Motor neuron (in vitro differentiated cells): Measurements from ENCODE around the gene CRABP2. TPM values are rescaled to one million over a fixed set of nuclear protein-coding genes. Genes with fewer than 3 reads are reported as not detected.

ENCODE experiments used
- ATAC-seq, 8 experiments: fragments of 200-7000 bp; cut with Tn5 transposase; replicated peaks in 6 of 8; 2 replicates each; pipeline ENCODE4 v1.8.0; 2021; ENCODE audit warnings: mild to moderate bottlenecking in 8 of 8, moderate library complexity in 8 of 8
- H3K27ac ChIP-seq, 2 donors: fragments of 250-450 bp; sonication (Bioruptor Pico); 2 replicates each; pipeline ENCODE4 v1.9.0; 2021; ENCODE audit warnings: antibody characterized with exemption in 2 of 2, mild to moderate bottlenecking in 2 of 2, moderate library complexity in 1 of 2
- H3K4me1 ChIP-seq, 2 donors: fragments of 250-450 bp; sonication (Bioruptor Pico); replicated peaks in 1 of 2; 2 replicates each; pipeline ENCODE4 v1.6.1; 2021; ENCODE audit warnings: antibody characterized with exemption in 2 of 2, mild to moderate bottlenecking in 2 of 2, moderate library complexity in 1 of 2
- H3K4me3 ChIP-seq, 5 donors: fragments of 250-450 bp; sonication (Bioruptor Pico); 2 replicates each; pipeline ENCODE4 v1.9.0; 2021; ENCODE audit warnings: antibody characterized with exemption in 5 of 5, mild to moderate bottlenecking in 5 of 5, moderate library complexity in 4 of 5
- WGBS, 10 experiments: fragments of 450-650 bp; shearing (Covaris generic); methylation state at CpG; one replicate each; pipeline ENCODE4 v1.0.0; 2022; 5-methylcytosine and 5-hydroxymethylcytosine counted together
- in situ Hi-C, 9 experiments: fragments of 400-800 bp; cut with MboI; loops; one replicate each; pipeline ENCODE4 v1.15.0; 2021; ENCODE audit warnings: low sequenced_read_pairs in 9 of 9, low pct_unique_long_range_greater_than_20kb in 2 of 9; ENCODE audit not compliant: unreplicated experiment in 9 of 9
- total RNA-seq, 8 experiments: library from RNA; unstranded; fragments of 300-600 nt; gene quantifications; 2 replicates each; pipeline versions ENCODE4 v1.2.3 to v1.2.4, GENCODE V29; 2022

CRABP2 gene
- total RNA-seq, 8 experiments from 2014 or later, result 1.4 to 813 (median 186) TPM

- 38 to 100% (median 81%) methylated on average over 1 to 3 of the region's 3 CpGs for WGBS, 10 experiments
- no peak for ATAC-seq
Observed at GRCh38 chr1:156714830-156715229, 9.4 kb upstream of the CRABP2 start.

DNA sequence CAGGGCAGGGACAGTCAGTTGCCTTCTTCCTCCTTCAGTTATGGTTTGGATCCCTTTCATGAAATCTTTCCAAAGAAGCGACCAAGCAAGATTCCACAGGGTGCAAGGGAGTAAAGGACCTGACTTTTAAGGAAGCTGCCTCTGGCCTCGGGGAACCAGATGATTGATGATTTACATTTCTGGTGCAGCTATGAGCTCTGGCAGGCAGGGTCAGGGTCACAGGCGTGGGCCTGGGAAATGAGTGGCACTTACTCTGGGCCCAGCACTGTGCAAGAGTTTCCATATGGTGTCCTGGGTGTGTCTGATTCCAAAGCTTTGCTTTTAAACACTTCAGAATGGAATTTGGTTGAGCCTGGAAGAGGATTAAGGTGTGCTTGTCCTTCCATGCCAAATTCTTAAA lies 7.2 kb upstream of the CRABP2 start:
- in situ Hi-C loops, result no loop called here
- Histone ChIP-seq H3K27ac (peak overlapping the region in 1 of 2 donors; percentile 72), H3K4me3 (no peak overlapping the region), H3K4me1 (peaks cover 55 to 59% of the 10 kb centered on the region in 2 donors)
- 10 to 66% (median 34%) methylated on average over 1 to 3 of the region's 3 CpGs; no CpG with 5 or more reads in 4 of the 10 experiments for WGBS, 10 experiments
- ATAC-seq, result peak in 3 of 8 experiments; percentile 10 to 33 (median 15)

More at GRCh38 chr1:156714830-156715229, 9.4 kb upstream of the CRABP2 start:
- Histone ChIP-seq H3K4me3 (no peak overlapping the region), H3K27ac (no peak overlapping the region), H3K4me1 (peaks cover 33 to 37% of the 10 kb centered on the region in 2 donors)
- in situ Hi-C loops, result no loop called here

GRCh38 chr1:156711011-156711817 lies 5.8 kb upstream of the CRABP2 start:
- in situ Hi-C loops, result no loop called here
- no peak for ATAC-seq
- WGBS, 10 experiments, result 42 to 100% (median 93%) methylated on average over 1 to 2 of the region's 9 CpGs; no CpG with 5 or more reads in 6 of the 10 experiments

GRCh38 chr1:156709757-156710489 lies 4.5 kb upstream of the CRABP2 start:
- no peak overlapping the region for H3K4me3 ChIP-seq
- H3K27ac ChIP-seq, result peak overlapping the region; percentile 70 to 93
- 0 to 100% (median 60%) methylated on average over 1 to 10 of the region's 11 CpGs; no CpG with 5 or more reads in 1 of the 10 experiments for WGBS, 10 experiments
- in situ Hi-C loops, result no loop called here
- peaks cover 68 to 70% of the 10 kb centered on the region in 2 donors for H3K4me1 ChIP-seq
- ATAC-seq, result peak in 4 of 8 experiments; percentile 11 to 75 (median 16)

More at GRCh38 chr1:156711011-156711817, 5.8 kb upstream of the CRABP2 start:
- Histone ChIP-seq H3K4me3 (no peak overlapping the region), H3K4me1 (peaks cover 68% of the 10 kb centered on the region in 2 donors), H3K27ac (peak overlapping the region; percentile 70 to 72)

- WGBS, 10 experiments, result 0 to 69% (median 40%) methylated on average over 1 to 3 of the region's 4 CpGs; no CpG with 5 or more reads in 1 of the 10 experiments
- no peak for ATAC-seq
- H3K4me3 ChIP-seq, result no peak overlapping the region
- peak overlapping the region; percentile 92 to 93 for H3K27ac ChIP-seq
- in situ Hi-C loops, result no loop called here
- peaks cover 68 to 78% of the 10 kb centered on the region in 2 donors for H3K4me1 ChIP-seq
Observed at GRCh38 chr1:156709031-156709430, 3.6 kb upstream of the CRABP2 start.

DNA sequence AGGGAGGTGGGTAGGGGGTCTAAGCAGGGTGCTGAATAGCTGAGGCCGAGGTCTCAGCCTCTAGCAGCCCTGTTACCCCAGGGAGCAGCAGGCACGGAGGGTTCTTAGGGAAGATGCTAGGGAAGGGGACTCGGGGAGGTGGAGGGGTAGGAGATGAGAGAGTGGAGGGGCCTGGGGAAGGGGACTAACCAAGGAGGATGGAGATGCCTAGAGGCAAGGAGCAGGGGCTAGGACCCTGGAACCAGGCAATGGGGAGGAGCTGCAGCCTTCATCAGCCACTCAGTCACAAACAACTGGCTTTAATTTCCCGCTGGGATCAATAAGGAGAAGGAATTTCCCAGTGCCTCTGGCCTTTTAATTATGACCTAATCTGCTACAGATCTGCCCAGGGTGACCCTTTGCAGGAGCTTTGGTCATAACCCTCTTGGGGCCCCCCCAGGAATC lies 2.9 kb upstream of the CRABP2 start:
- WGBS, 10 experiments, result 0 to 11% methylated on average over 1 to 3 of the region's 4 CpGs; no CpG with 5 or more reads in 8 of the 10 experiments
- Histone ChIP-seq H3K4me3 (peak overlapping the region in 1 of 5 donors; percentile 44), H3K4me1 (peaks cover 64 to 86% of the 10 kb centered on the region in 2 donors), H3K27ac (peak overlapping the region; percentile 92 to 93)
- in situ Hi-C loops, result no loop called here
- ATAC-seq, result no peak

DNA sequence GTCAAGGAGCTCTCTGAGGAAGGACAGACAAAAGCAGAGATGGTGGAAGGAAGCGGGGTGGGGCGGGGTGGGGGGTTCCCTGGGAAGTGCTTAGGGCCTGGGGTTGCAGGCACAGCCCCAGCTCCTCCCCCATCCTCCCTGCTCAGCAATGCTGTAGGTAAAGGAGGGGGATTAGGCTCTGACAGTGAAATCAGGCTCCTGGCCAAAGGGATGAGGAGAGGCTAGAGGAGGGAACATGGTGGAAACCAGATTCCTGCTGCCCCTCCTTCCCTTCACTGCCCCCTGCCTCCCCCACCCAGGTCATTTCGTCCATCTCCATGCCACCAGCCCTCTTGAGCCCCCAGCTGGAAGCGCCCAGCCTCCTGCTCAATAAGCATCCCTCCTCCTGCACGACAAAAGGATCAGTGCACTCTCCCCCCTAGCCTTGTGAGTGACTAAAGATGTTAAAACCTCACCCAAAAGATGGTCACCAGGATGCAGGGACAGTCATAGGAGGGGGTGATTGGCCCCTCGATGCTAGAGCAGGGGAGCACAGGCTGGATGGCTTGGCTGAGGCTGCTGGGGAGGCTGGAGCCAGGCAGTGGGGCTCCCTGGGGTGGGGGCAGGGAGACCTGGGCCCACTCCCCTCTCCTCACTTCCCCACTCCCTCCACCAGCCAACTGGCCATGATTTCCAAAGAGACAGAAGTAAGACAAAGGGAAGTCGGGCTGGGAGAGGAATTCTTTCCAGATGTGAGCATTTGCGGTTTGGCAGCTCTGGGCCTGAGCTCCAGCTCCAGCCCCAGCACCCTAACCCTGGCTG lies 2.2 kb upstream of the CRABP2 start:
- WGBS, 10 experiments, result 0 to 19% (median 0%) methylated on average over 1 to 3 of the region's 8 CpGs; no CpG with 5 or more reads in 6 of the 10 experiments
- no peak for ATAC-seq
- in situ Hi-C loops, result no loop called here
- Histone ChIP-seq H3K4me1 (peaks cover 60 to 87% of the 10 kb centered on the region in 2 donors), H3K4me3 (peak overlapping the region in 2 of 5 donors; percentile 44 to 69), H3K27ac (peak overlapping the region; percentile 92 to 93)

DNA sequence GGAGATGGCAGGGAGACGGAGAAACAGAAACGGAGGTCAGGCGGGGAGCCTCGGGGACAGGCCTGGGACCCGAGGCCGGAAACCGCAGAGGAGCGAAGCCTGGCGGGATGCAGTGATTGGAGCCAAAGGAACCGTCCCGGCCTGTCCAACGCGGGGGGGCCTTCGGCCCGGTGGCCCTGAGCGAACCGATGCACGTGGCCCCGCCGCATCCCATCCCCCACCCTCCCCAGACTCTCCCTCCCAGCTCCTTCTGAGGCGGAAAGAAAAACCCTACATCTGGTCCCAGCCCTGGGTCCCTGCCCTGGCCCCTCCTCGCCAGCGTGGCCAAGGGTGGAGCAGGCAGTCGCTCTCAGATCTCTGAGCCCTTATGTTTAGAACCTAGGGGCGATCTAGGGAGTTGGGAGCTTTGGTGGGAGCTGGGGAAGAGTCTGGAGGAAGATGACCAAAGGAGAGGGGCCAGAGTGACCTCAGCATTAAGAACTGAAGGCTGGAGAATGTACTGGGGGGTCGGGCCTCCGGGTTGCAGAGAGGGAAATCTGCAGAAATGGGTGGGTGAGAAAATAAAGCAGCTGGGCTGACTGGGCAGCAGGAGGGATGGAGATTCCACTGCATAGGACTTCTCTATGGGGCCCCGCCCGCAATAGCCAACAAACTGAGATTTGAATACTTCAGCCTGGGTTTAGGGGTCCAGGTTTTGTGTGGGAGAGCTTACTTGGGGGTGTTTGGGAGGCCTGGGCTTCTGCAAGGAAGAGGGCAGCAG lies 1.5 kb upstream of the CRABP2 start:
- Histone ChIP-seq H3K27ac (peak overlapping the region; percentile 92 to 93), H3K4me3 (peak overlapping the region; percentile 32 to 69 (median 44)), H3K4me1 (peaks cover 60 to 87% of the 10 kb centered on the region in 2 donors)
- 0 to 3% (median 0%) methylated on average over 1 to 6 of the region's 29 CpGs; no CpG with 5 or more reads in 4 of the 10 experiments for WGBS, 10 experiments
- in situ Hi-C loops, result no loop called here
- ATAC-seq, result peak; percentile 47 to 67 (median 58)

GRCh38 chr1:156705918-156706656 lies 704 bp upstream of the CRABP2 start:
- in situ Hi-C loops, result no loop called here
- 0% methylated on average over 10 of the region's 45 CpGs; no CpG with 5 or more reads in 9 of the 10 experiments for WGBS, 10 experiments
- Histone ChIP-seq H3K27ac (peak overlapping the region; percentile 92 to 93), H3K4me3 (peak overlapping the region; percentile 32 to 69 (median 44)), H3K4me1 (peaks cover 60 to 87% of the 10 kb centered on the region in 2 donors)
- peak; percentile 13 to 76 (median 66) for ATAC-seq

- in situ Hi-C loops, result no loop called here
- Histone ChIP-seq H3K27ac (peak overlapping the region; percentile 92 to 93), H3K4me3 (peak overlapping the region; percentile 32 to 69 (median 44)), H3K4me1 (peaks cover 52 to 75% of the 10 kb centered on the region in 2 donors)
- ATAC-seq, result peak in 2 of 8 experiments; percentile 0 to 2
- WGBS, 10 experiments, result 0 to 10% (median 4%) methylated on average over 2 to 5 of the region's 29 CpGs; no CpG with 5 or more reads in 6 of the 10 experiments
Observed at GRCh38 chr1:156704930-156705320, 458 bp downstream of the CRABP2 start.

GRCh38 chr1:156704166-156704711 lies 1.1 kb downstream of the CRABP2 start:
- WGBS, 10 experiments, result 0 to 100% (median 6%) methylated on average over 1 to 9 of the region's 10 CpGs; no CpG with 5 or more reads in 2 of the 10 experiments
- in situ Hi-C loops, result no loop called here

More at GRCh38 chr1:156704166-156704711, 1.1 kb downstream of the CRABP2 start:
- Histone ChIP-seq H3K4me3 (peak overlapping the region; percentile 32 to 69 (median 44)), H3K27ac (peak overlapping the region; percentile 92 to 93), H3K4me1 (peaks cover 45 to 68% of the 10 kb centered on the region in 2 donors)
- no peak for ATAC-seq
